Activated B cell treated with CpG ODN at 0.5 μM for 24 hours (primary cell): ENCODE measurements around the gene MAPKAPK3. TPM values are rescaled to one million over a fixed set of nuclear protein-coding genes. Genes with fewer than 3 reads are reported as not detected.
"Not testable (repeated sequence)": the region's sequence is repeated elsewhere in the genome, so short reads cannot be mapped to it uniquely, and the experiment has no call there.

Experiments
- ATAC-seq: fragments of 200-7000 bp; cut with Tn5 transposase; one replicate; pipeline ENCODE4 v1.10.0; 2021; ENCODE audit warnings: low read depth, mild to moderate bottlenecking, moderate library complexity
- CTCF ChIA-PET: fragments of 350-600 bp; sonication (Branson Sonifier 250); formaldehyde crosslinking; loops from one replicate; lab custom pipeline; 2021; ENCODE audit warnings: antibody characterized with exemption; lab: Charles Lee
- POLR2A ChIA-PET: fragments of 350-600 bp; sonication (Branson Sonifier 250); formaldehyde crosslinking; loops from one replicate; lab custom pipeline; 2021; ENCODE audit warnings: antibody characterized with exemption; lab: Charles Lee
- DNase-seq: peaks from one replicate; pipeline ENCODE4 v3.0.0; 2022
- H3K27ac Mint-ChIP-seq: one replicate; pipeline ENCODE4 v1.8.0; 2020; ENCODE audit warnings: mixed read lengths
- H3K27me3 Mint-ChIP-seq: one replicate; pipeline ENCODE4 v1.8.0; 2021; ENCODE audit warnings: mixed read lengths
- H3K36me3 Mint-ChIP-seq: one replicate; pipeline ENCODE4 v1.8.0; 2021; ENCODE audit warnings: low read depth, mixed read lengths
- H3K4me1 Mint-ChIP-seq: one replicate; pipeline ENCODE4 v1.8.0; 2021; ENCODE audit warnings: mixed read lengths
- H3K4me3 Mint-ChIP-seq: one replicate; pipeline ENCODE4 v1.8.0; 2020; ENCODE audit warnings: mild to moderate bottlenecking, mixed read lengths
- H3K9me3 Mint-ChIP-seq: one replicate; pipeline ENCODE4 v1.8.0; 2020; ENCODE audit warnings: mixed read lengths
- intact Hi-C: fragments of 100-400 bp; cut with micrococcal nuclease; formaldehyde crosslinking; loops from one replicate; pipeline ENCODE4 v1.15.1; 2024
- total RNA-seq: library from RNA; stranded (reverse); gene quantifications from 2 replicates; pipeline ENCODE4 v1.2.3, GENCODE V29; 2022
- TF ChIP-seq, protein P1 (sequence below): fragments of 200-600 bp; IDR thresholded peaks from one replicate; pipeline ENCODE4 v1.8.0; 2022; ENCODE audit warnings: antibody characterized with exemption, mild to moderate bottlenecking

Gene MAPKAPK3
- total RNA-seq, 1 donor from 2014 or later = 18.2 TPM

DNA sequence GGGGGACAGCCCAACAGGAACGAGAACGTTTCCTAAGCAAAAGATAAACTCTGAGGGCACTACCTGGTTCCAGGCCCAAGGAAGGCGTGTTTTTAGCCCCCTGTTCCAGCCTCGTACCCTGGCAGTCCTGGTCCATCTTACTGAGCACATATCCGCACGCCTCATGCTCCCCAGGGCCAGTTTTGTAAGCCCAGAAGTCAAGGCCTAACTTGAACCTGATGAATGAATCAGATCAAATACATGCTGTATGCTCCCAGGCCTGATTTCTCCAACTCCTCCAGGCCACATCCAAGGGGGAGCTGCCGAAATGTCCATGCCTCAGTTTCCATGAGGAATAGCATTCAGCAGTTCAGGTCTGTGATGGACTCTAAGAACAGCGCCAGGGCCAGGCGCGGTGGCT lies 43.4 kb downstream of the MAPKAPK3 start:
- Mint-ChIP-seq H3K4me3 (no peak overlapping the region), H3K27me3 (peaks cover 3% of the 10 kb centered on the region), H3K4me1 (no peaks in the 10 kb centered on the region), H3K9me3 (no peaks in the 10 kb centered on the region), H3K27ac (no peak overlapping the region), H3K36me3 (no peaks in the 10 kb centered on the region)
- ChIA-PET CTCF (no interaction called here), POLR2A (interaction anchor here (0.6 kb wide), 1 partner anchor 840 kb away, joined by 3 read pairs; the partner anchor contains the start of gene DCAF1)
- no peak for ATAC-seq
- no peak for DNase-seq
- intact Hi-C loops = no loop called here
- TF ChIP-seq, protein P1, sequence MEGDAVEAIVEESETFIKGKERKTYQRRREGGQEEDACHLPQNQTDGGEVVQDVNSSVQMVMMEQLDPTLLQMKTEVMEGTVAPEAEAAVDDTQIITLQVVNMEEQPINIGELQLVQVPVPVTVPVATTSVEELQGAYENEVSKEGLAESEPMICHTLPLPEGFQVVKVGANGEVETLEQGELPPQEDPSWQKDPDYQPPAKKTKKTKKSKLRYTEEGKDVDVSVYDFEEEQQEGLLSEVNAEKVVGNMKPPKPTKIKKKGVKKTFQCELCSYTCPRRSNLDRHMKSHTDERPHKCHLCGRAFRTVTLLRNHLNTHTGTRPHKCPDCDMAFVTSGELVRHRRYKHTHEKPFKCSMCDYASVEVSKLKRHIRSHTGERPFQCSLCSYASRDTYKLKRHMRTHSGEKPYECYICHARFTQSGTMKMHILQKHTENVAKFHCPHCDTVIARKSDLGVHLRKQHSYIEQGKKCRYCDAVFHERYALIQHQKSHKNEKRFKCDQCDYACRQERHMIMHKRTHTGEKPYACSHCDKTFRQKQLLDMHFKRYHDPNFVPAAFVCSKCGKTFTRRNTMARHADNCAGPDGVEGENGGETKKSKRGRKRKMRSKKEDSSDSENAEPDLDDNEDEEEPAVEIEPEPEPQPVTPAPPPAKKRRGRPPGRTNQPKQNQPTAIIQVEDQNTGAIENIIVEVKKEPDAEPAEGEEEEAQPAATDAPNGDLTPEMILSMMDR = no peak

DNA sequence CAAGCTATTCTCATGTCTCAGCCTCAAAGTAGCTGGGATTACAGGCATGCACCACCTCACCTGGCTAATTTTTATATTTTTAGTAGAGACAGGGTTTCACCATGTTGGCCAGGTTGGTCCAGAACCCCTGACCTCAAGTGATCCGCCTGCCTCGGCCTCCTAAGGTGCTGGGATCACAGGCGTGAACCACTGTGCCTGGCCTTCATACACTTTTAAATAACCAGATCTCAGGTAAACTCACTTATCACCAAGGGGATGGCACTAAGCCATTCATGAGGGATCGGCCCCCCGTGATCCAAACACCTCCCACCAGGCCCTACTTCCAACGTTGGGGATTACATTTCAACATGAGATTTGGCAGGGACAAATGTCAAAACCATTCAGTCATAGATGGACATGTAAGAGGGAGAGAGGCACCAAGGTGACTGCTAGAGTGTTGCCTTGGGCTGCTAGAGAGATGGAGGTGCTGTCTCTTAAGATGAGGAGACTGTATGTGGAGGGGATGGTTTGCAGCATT lies 44.4 kb downstream of the MAPKAPK3 start:
- CTCF ChIA-PET = no interaction called here
- intact Hi-C loops = no loop called here

DNA sequence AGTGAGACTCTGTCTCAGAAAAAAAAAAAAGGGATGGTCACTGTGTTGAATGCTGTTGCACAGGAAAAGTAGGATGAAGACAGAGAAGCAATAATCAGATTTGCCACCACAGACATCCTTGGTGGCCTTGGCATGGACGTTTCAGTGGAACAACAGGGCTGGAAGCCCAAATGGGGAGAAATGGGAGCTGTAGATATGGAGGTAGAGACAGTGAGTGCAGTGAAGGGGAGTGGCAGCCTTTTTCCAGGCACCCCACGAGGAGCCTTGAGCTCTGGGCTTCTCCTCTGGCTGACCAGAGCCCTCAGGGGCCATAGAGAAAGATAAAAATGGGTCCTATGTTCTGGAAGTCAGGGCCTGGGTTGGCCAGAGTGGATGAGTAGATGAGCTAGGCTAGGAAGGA lies 45.5 kb downstream of the MAPKAPK3 start:
- H3K4me3 Mint-ChIP-seq = no peak overlapping the region
- intact Hi-C loops = no loop called here
- ATAC-seq = no peak
- no peak for DNase-seq
- ChIA-PET POLR2A (no interaction called here), CTCF (no interaction called here)
- no peak overlapping the region for H3K27ac Mint-ChIP-seq
- H3K27me3 Mint-ChIP-seq = peaks cover 2% of the 10 kb centered on the region
- TF ChIP-seq, protein P1 = no peak
- no peaks in the 10 kb centered on the region for H3K36me3 Mint-ChIP-seq
- H3K4me1 Mint-ChIP-seq = peaks cover 1% of the 10 kb centered on the region
- no peaks in the 10 kb centered on the region for H3K9me3 Mint-ChIP-seq

More for the DNA sequence above, 44.4 kb downstream of the MAPKAPK3 start:
- TF ChIP-seq, protein P1 = no peak
- H3K4me1 Mint-ChIP-seq = peaks cover 1% of the 10 kb centered on the region
- ATAC-seq = no peak
- H3K27me3 Mint-ChIP-seq = peaks cover 3% of the 10 kb centered on the region
- H3K4me3 Mint-ChIP-seq = no peak overlapping the region
- no peak overlapping the region for H3K27ac Mint-ChIP-seq
- DNase-seq = no peak
- POLR2A ChIA-PET = no interaction called here
- H3K9me3 Mint-ChIP-seq = no peaks in the 10 kb centered on the region
- no peaks in the 10 kb centered on the region for H3K36me3 Mint-ChIP-seq

DNA sequence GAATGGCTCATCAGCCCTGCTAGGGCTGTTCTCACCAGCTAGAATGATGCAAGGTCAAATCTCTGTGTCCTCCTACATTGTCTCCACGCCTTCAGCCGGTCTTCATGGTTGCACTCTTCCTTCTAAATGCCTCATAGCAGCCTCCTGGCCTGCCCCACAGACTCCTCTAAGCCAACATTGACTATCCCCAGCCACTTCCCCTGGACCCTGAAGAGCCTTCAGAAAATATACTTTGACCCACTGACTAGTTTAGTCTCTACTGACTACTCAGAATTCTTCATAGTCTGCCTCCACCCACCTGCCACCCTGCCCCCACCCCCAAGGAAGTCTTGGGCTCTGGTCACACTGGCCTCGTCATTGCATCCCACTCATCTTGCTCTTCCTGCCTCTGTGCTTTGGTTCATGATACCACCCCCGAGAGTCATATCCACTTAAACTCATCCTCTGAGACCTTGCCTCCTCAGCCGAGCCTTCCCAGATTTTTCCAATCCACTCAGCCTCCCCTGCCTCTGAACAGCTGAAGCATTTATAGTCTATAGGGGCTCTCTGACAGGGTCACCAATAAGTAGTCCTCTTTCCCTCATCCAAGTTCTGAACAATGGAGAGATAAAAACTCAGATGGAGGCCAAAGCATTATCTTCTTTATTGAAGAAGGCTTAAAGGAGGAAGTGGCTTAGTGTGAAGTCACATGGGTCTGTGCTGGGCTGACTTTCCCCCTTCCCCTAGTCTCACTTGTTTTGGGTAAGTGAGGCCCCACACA lies 48.3 kb downstream of the MAPKAPK3 start:
- DNase-seq = no peak
- intact Hi-C loops = no loop called here
- no peak overlapping the region for H3K27ac Mint-ChIP-seq
- peaks cover 1% of the 10 kb centered on the region for H3K4me1 Mint-ChIP-seq
- ChIA-PET POLR2A (no interaction called here), CTCF (no interaction called here)
- H3K27me3 Mint-ChIP-seq = peaks cover 2% of the 10 kb centered on the region
- TF ChIP-seq, protein P1 = no peak
- no peaks in the 10 kb centered on the region for H3K36me3 Mint-ChIP-seq
- no peak for ATAC-seq
- no peaks in the 10 kb centered on the region for H3K9me3 Mint-ChIP-seq
- H3K4me3 Mint-ChIP-seq = no peak overlapping the region

DNA sequence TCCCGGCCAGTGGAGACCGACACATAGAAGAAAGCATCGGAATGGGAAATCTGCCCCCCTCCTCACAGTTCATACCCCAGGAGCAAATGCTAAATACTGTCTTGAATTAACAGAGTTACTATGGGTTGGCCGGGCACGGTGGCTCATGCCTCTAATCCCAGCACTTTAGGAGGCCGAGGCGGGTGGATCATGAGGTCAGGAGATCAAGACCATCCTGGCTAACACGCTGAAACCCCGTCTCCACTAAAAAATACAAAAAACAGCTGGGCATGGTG lies 48.8 kb downstream of the MAPKAPK3 start:
- ATAC-seq, POLR2A ChIA-PET, H3K9me3 Mint-ChIP-seq, CTCF ChIA-PET, H3K4me1 Mint-ChIP-seq, H3K4me3 Mint-ChIP-seq, DNase-seq, H3K27me3 Mint-ChIP-seq, intact Hi-C loops, H3K27ac Mint-ChIP-seq, H3K36me3 Mint-ChIP-seq: not testable (repeated sequence)
